SK-N-SH (cell line): ENCODE results near the gene CRMP1. TPM values are rescaled to one million over a fixed set of nuclear protein-coding genes. Genes with fewer than 3 reads are reported as not detected.

Source experiments
- CTCF ChIA-PET: fragments of 300-600, 350-600 bp; formaldehyde crosslinking; extraction: SDS; loops from one replicate; lab custom pipeline; 2021; lab: Yijun Ruan, JAX
- POLR2A ChIA-PET: fragments of 350-600 bp; sonication (Branson Sonifier 250); formaldehyde crosslinking; extraction: SDS; loops from one replicate; lab custom pipeline; 2020; ENCODE audit warnings: antibody characterized with exemption, inconsistent platforms; lab: Yijun Ruan, JAX
- DNase-seq: peaks from one replicate; pipeline ENCODE4 v3.0.0; 2012
- H2AFZ ChIP-seq: fragments of 200-600 bp; sonication (generic); 2 replicates; pipeline ENCODE4 v1.8.1; 2016; ENCODE audit warnings: antibody characterized with exemption, mild to moderate bottlenecking, low read depth
- H3F3A ChIP-seq: fragments of 200-600 bp; sonication (generic); replicated peaks from 2 replicates; pipeline ENCODE3; 2016; ENCODE audit warnings: antibody characterized with exemption, mild to moderate bottlenecking; ENCODE audit not compliant: insufficient read depth
- H3K27ac ChIP-seq, 2 experiments: fragments of 200-500 bp in 1 of 2; fragments of 200-600 bp in 1 of 2; sonication (Bioruptor generic) in 1 of 2; sonication (generic), shearing (Covaris generic) in 1 of 2; 2 replicates each; pipeline versions ENCODE4 v1.5.1 to v1.6.1; 2014 to 2016; ENCODE audit warnings: low read depth in 2 of 2, inconsistent platforms in 1 of 2, low read length in 1 of 2, mild to moderate bottlenecking in 1 of 2, mixed read lengths in 1 of 2
- H3K27me3 ChIP-seq: fragments of 200-600 bp; sonication (generic), shearing (Covaris generic); 2 replicates; pipeline ENCODE4 v1.6.1; 2016; ENCODE audit warnings: mixed run types; ENCODE audit not compliant: insufficient read depth
- H3K36me3 ChIP-seq, 2 experiments: fragments of 200-500 bp in 1 of 2; fragments of 200-600 bp in 1 of 2; sonication (Bioruptor generic) in 1 of 2; sonication (generic) in 1 of 2; replicated peaks in 1 of 2; 2 replicates each; pipeline versions ENCODE3 to v1.5.1; 2014 to 2016; ENCODE audit warnings: low read length in 1 of 2, mild to moderate bottlenecking in 1 of 2; ENCODE audit not compliant: insufficient read depth in 2 of 2, control insufficient read depth in 1 of 2
- H3K4me1 ChIP-seq, 2 experiments: fragments of 200-500 bp in 1 of 2; fragments of 200-600 bp in 1 of 2; sonication (Bioruptor generic) in 1 of 2; sonication (generic), shearing (Covaris generic) in 1 of 2; 2 replicates each; pipeline versions ENCODE4 v1.5.1 to v1.6.1; 2014 to 2016; ENCODE audit warnings: low read depth in 1 of 2, low read length in 1 of 2, mixed run types in 1 of 2; ENCODE audit not compliant: insufficient read depth in 2 of 2, control insufficient read depth in 1 of 2
- H3K4me2 ChIP-seq: fragments of 200-600 bp; sonication (generic), shearing (Covaris generic); 2 replicates; pipeline ENCODE4 v1.6.1; 2017; ENCODE audit warnings: mixed run types
- H3K4me3 ChIP-seq, 2 experiments: fragments of 200-500 bp in 1 of 2; fragments of 200-600 bp in 1 of 2; sonication (Bioruptor generic) in 1 of 2; sonication (generic), shearing (Covaris generic) in 1 of 2; 2 replicates each; pipeline versions ENCODE4 v1.5.1 to v1.8.1; 2014 to 2016; ENCODE audit warnings: low read depth in 2 of 2, inconsistent platforms in 1 of 2, low read length in 1 of 2, mild to moderate bottlenecking in 1 of 2, mixed read lengths in 1 of 2, moderate library complexity in 1 of 2
- H3K79me2 ChIP-seq: fragments of 200-600 bp; sonication (generic); 2 replicates; pipeline ENCODE4 v1.8.1; 2017; ENCODE audit warnings: mild to moderate bottlenecking; ENCODE audit not compliant: insufficient read depth
- H3K9ac ChIP-seq: fragments of 200-600 bp; sonication (generic); 2 replicates; pipeline ENCODE4 v1.6.1; 2017; ENCODE audit warnings: mixed run types
- H3K9me2 ChIP-seq: fragments of 200-600 bp; sonication (generic); 2 replicates; pipeline ENCODE4 v1.6.1; 2017; ENCODE audit warnings: mixed run types
- H3K9me3 ChIP-seq: fragments of 200-600 bp; sonication (generic); 2 replicates; pipeline ENCODE4 v1.6.1; 2017; ENCODE audit warnings: mixed run types, mild to moderate bottlenecking, moderate library complexity
- H4K20me1 ChIP-seq: fragments of 200-600 bp; sonication (generic); 2 replicates; pipeline ENCODE4 v1.6.1; 2017; ENCODE audit warnings: mild to moderate bottlenecking, mixed run types; ENCODE audit not compliant: insufficient read depth
- EP300 ChIP-seq, 2 experiments: IDR thresholded peaks; 2 replicates each; pipeline versions ENCODE4 v1.4.0 to v1.6.1; 2012; ENCODE audit warnings: borderline replicate concordance in 1 of 2, low read depth in 1 of 2, low read length in 1 of 2
- FOSL2 ChIP-seq: IDR thresholded peaks from 2 replicates; pipeline ENCODE4 v1.4.0; 2012; ENCODE audit warnings: low read depth, mild to moderate bottlenecking, moderate library complexity, borderline replicate concordance
- IRF3 ChIP-seq: fragments of 150-350 bp; IDR thresholded peaks from 2 replicates; pipeline ENCODE4 v1.6.1; 2016; ENCODE audit warnings: mild to moderate bottlenecking, low read depth, low read length
- MEF2A ChIP-seq: IDR thresholded peaks from 2 replicates; pipeline ENCODE4 v1.4.0; 2012; ENCODE audit warnings: low read depth, borderline replicate concordance
- RCOR1 ChIP-seq: fragments of 150-350 bp; IDR thresholded peaks from 2 replicates; pipeline ENCODE4 v1.6.1; 2017; ENCODE audit warnings: antibody characterized with exemption, low read length
- SIN3A ChIP-seq: IDR thresholded peaks from 2 replicates; pipeline ENCODE4 v1.6.1; 2012; ENCODE audit warnings: low read depth, mild to moderate bottlenecking, low read length, moderate library complexity, borderline replicate concordance
- SMC3 ChIP-seq: IDR thresholded peaks from 2 replicates; pipeline ENCODE4 v1.6.1; 2012; ENCODE audit warnings: low read depth, low read length, improper control_type of control experiment
- USF2 ChIP-seq: fragments of 150-350 bp; IDR thresholded peaks from 2 replicates; pipeline ENCODE4 v1.6.1; 2017; ENCODE audit warnings: antibody characterized with exemption, low read length, low read depth, borderline replicate concordance
- WGBS: methylation state at CpG from one replicate; pipeline ENCODE4 v1.1.6; 2017; ENCODE audit warnings: low lambda C conversion rate; 5-methylcytosine and 5-hydroxymethylcytosine counted together
- polyA plus RNA-seq, 3 experiments: library from polyadenylated mRNA; depleted of rRNA; stranded (reverse); fragments of >200 nt; gene quantifications; 2 replicates each; pipeline ENCODE4 v1.2.3, GENCODE V29; 2012

CRMP1 gene
- polyA plus RNA-seq, 1 of the 3 experiments (the other 2 are of a cell fraction) = 3.4 TPM

- H3K36me3 ChIP-seq = no peaks in the 10 kb centered on the region
- H2AFZ ChIP-seq = no peak overlapping the region
- 52% methylated on average over 9 of the region's 9 CpGs for WGBS
- no peak overlapping the region for H3K4me2 ChIP-seq
- H3K9me2 ChIP-seq = no peaks in the 10 kb centered on the region
- no peak overlapping the region for H3K9ac ChIP-seq
- no peaks in the 10 kb centered on the region for H3F3A ChIP-seq
- H3K79me2 ChIP-seq = no peaks in the 10 kb centered on the region
- no peaks in the 10 kb centered on the region for H3K4me1 ChIP-seq
- H3K4me3 ChIP-seq = no peak overlapping the region
- TF ChIP-seq SIN3A (no peak), SMC3 (no peak), EP300 (IDR thresholded peaks at IDR 0.05; ENCODE audit: borderline replicate concordance in 1 of 2, low read depth in 1 of 2, low read length in 1 of 2) (no peak), RCOR1 (no peak), MEF2A (no peak), USF2 (no peak), FOSL2 (no peak)
- H3K27me3 ChIP-seq = no peaks in the 10 kb centered on the region
- H4K20me1 ChIP-seq = no peaks in the 10 kb centered on the region
- ChIA-PET POLR2A (no interaction called here), CTCF (no interaction called here)
- no peak for DNase-seq
- no peak overlapping the region for H3K27ac ChIP-seq
- no peaks in the 10 kb centered on the region for H3K9me3 ChIP-seq
Measured at GRCh38 chr4:5852523-5853202, 40.2 kb downstream of the CRMP1 start.

GRCh38 chr4:5851637-5852301 lies 41.1 kb downstream of the CRMP1 start:
- Histone ChIP-seq H3K4me1 (no peaks in the 10 kb centered on the region), H3K36me3 (no peaks in the 10 kb centered on the region), H3K9me2 (no peaks in the 10 kb centered on the region), H3K27me3 (no peaks in the 10 kb centered on the region), H3K4me3 (no peak overlapping the region), H4K20me1 (no peaks in the 10 kb centered on the region), H3F3A (no peaks in the 10 kb centered on the region), H3K27ac (no peak overlapping the region), H3K9me3 (no peaks in the 10 kb centered on the region), H3K9ac (no peak overlapping the region), H3K79me2 (no peaks in the 10 kb centered on the region), H2AFZ (no peak overlapping the region), H3K4me2 (no peak overlapping the region)
- WGBS = 44% methylated on average over 4 of the region's 4 CpGs
- no peak for DNase-seq
- ChIA-PET CTCF (no interaction called here), POLR2A (interaction anchor here (0.6 kb wide), 1 partner anchor 8 kb away, joined by 3 read pairs; no protein-coding TSS in a partner anchor)
- no peak for TF ChIP-seq IRF3
